ENCODE data around the gene BORCS5.

Gene BORCS5

GRCh38 chr12:12427568-12427967, 70.7 kb downstream of the BORCS5 start:
- no peak for DNase-seq
- Histone ChIP-seq H3K4me2 (ENCODE audit: low read depth, low read length) (no peak overlapping the region), H3K79me2 (ENCODE audit: low read length) (0 out of 2 replicates have a peak, but pooled peaks cover 3% of the 10 kb centered on the region), H3K9ac (ENCODE audit: low read length) (no peak overlapping the region), H3K9me3 (replicated peaks; ENCODE audit: insufficient read depth, low read length) (no peaks in the 10 kb centered on the region), H3K36me3 (replicated peaks; ENCODE audit: insufficient read depth, low read length) (no peaks in the 10 kb centered on the region), H3K4me3 (ENCODE audit: low read length) (no peak overlapping the region), H3F3A (ENCODE audit: insufficient read depth, low read length) (no peaks in the 10 kb centered on the region), H3K9me2 (replicated peaks; ENCODE audit: insufficient read depth, low read length) (no peaks in the 10 kb centered on the region), H3K4me1 (ENCODE audit: low read length) (no peaks in the 10 kb centered on the region), H3K27me3 (replicated peaks; ENCODE audit: insufficient read depth, low read length) (no peaks in the 10 kb centered on the region), H4K20me1 (ENCODE audit: insufficient read depth, low read length) (no peaks in the 10 kb centered on the region), H3K27ac (ENCODE audit: low read length) (no peak overlapping the region), H2AFZ (ENCODE audit: low read length) (no peak overlapping the region)
- TF ChIP-seq EZH2phosphoT487 (IDR thresholded peaks at IDR 0.05; ENCODE audit: low read length) (no peak), CTCF (IDR thresholded peaks at IDR 0.05; ENCODE audit: low read length) (no peak), EZH2 (optimal IDR thresholded peaks at IDR 0.05; ENCODE audit: low read depth, low read length) (no peak)

- Histone ChIP-seq H3K4me3 (ENCODE audit: low read length) (no peak overlapping the region), H3K79me2 (ENCODE audit: low read length) (0 out of 2 replicates have a peak, but pooled peaks cover 3% of the 10 kb centered on the region), H3K27ac (ENCODE audit: low read length) (no peak overlapping the region), H3K9ac (ENCODE audit: low read length) (no peak overlapping the region), H3K4me2 (ENCODE audit: low read depth, low read length) (no peak overlapping the region), H3K9me3 (replicated peaks; ENCODE audit: insufficient read depth, low read length) (no peaks in the 10 kb centered on the region), H3F3A (ENCODE audit: insufficient read depth, low read length) (no peaks in the 10 kb centered on the region), H3K9me2 (replicated peaks; ENCODE audit: insufficient read depth, low read length) (no peaks in the 10 kb centered on the region), H3K4me1 (ENCODE audit: low read length) (no peaks in the 10 kb centered on the region), H3K36me3 (replicated peaks; ENCODE audit: insufficient read depth, low read length) (no peaks in the 10 kb centered on the region), H2AFZ (ENCODE audit: low read length) (no peak overlapping the region), H4K20me1 (ENCODE audit: insufficient read depth, low read length) (no peaks in the 10 kb centered on the region), H3K27me3 (replicated peaks; ENCODE audit: insufficient read depth, low read length) (no peaks in the 10 kb centered on the region)
- TF ChIP-seq EZH2 (optimal IDR thresholded peaks at IDR 0.05; ENCODE audit: low read depth, low read length) (no peak), EZH2phosphoT487 (IDR thresholded peaks at IDR 0.05; ENCODE audit: low read length) (no peak)
- no peak for DNase-seq
Measured at GRCh38 chr12:12428047-12428446, 71.2 kb downstream of the BORCS5 start.

- Histone ChIP-seq H3K9me2 (replicated peaks; ENCODE audit: insufficient read depth, low read length) (no peaks in the 10 kb centered on the region), H3K27ac (ENCODE audit: low read length) (no peak overlapping the region), H3K79me2 (ENCODE audit: low read length) (0 out of 2 replicates have a peak, but pooled peaks cover 3% of the 10 kb centered on the region), H3K4me3 (ENCODE audit: low read length) (no peak overlapping the region), H3K9ac (ENCODE audit: low read length) (no peak overlapping the region), H4K20me1 (ENCODE audit: insufficient read depth, low read length) (no peaks in the 10 kb centered on the region), H3K9me3 (replicated peaks; ENCODE audit: insufficient read depth, low read length) (no peaks in the 10 kb centered on the region), H3K4me1 (ENCODE audit: low read length) (no peaks in the 10 kb centered on the region), H3K36me3 (replicated peaks; ENCODE audit: insufficient read depth, low read length) (no peaks in the 10 kb centered on the region), H3K4me2 (ENCODE audit: low read depth, low read length) (no peak overlapping the region), H2AFZ (ENCODE audit: low read length) (no peak overlapping the region), H3F3A (ENCODE audit: insufficient read depth, low read length) (no peaks in the 10 kb centered on the region), H3K27me3 (replicated peaks; ENCODE audit: insufficient read depth, low read length) (no peaks in the 10 kb centered on the region)
- no peak for DNase-seq
- TF ChIP-seq EZH2phosphoT487 (IDR thresholded peaks at IDR 0.05; ENCODE audit: low read length) (no peak), CTCF (IDR thresholded peaks at IDR 0.05; ENCODE audit: low read length) (no peak), EZH2 (optimal IDR thresholded peaks at IDR 0.05; ENCODE audit: low read depth, low read length) (no peak)
Measured at GRCh38 chr12:12428961-12429657, 72.2 kb downstream of the BORCS5 start.

GRCh38 chr12:12432364-12432763, 75.5 kb downstream of the BORCS5 start:
- no peak for DNase-seq
- Histone ChIP-seq H3K4me3 (ENCODE audit: low read length) (no peak overlapping the region), H3F3A (ENCODE audit: insufficient read depth, low read length) (no peaks in the 10 kb centered on the region), H4K20me1 (ENCODE audit: insufficient read depth, low read length) (no peaks in the 10 kb centered on the region), H3K9me3 (replicated peaks; ENCODE audit: insufficient read depth, low read length) (no peaks in the 10 kb centered on the region), H3K36me3 (replicated peaks; ENCODE audit: insufficient read depth, low read length) (no peaks in the 10 kb centered on the region), H3K4me1 (ENCODE audit: low read length) (no peaks in the 10 kb centered on the region), H3K9me2 (replicated peaks; ENCODE audit: insufficient read depth, low read length) (no peaks in the 10 kb centered on the region), H2AFZ (ENCODE audit: low read length) (no peak overlapping the region), H3K79me2 (ENCODE audit: low read length) (no peaks in the 10 kb centered on the region), H3K9ac (ENCODE audit: low read length) (no peak overlapping the region), H3K4me2 (ENCODE audit: low read depth, low read length) (no peak overlapping the region), H3K27me3 (replicated peaks; ENCODE audit: insufficient read depth, low read length) (no peaks in the 10 kb centered on the region), H3K27ac (ENCODE audit: low read length) (no peak overlapping the region)
- TF ChIP-seq EZH2 (optimal IDR thresholded peaks at IDR 0.05; ENCODE audit: low read depth, low read length) (no peak), EZH2phosphoT487 (IDR thresholded peaks at IDR 0.05; ENCODE audit: low read length) (no peak), CTCF (IDR thresholded peaks at IDR 0.05; ENCODE audit: low read length) (no peak)
